ENCODE results near the gene ARID5B.
A peak's percentile ranks its signal among the peaks of the same experiment; 100 is the strongest.

The ARID5B gene

GRCh38 chr10:62036186-62037081 is 134.9 kb downstream of the ARID5B start:
- DNase-seq (ENCODE audit: low spot score) = no peak

GRCh38 chr10:62037166-62037831 is 135.8 kb downstream of the ARID5B start:
- DNase-seq (ENCODE audit: low spot score) = peak; percentile 65

- no peak for DNase-seq (ENCODE audit: low spot score)
Measured at GRCh38 chr10:62037890-62038608, 136.6 kb downstream of the ARID5B start.

GRCh38 chr10:62038609-62039190 is 137.2 kb downstream of the ARID5B start:
- DNase-seq (ENCODE audit: low spot score) = peak; percentile 63

GRCh38 chr10:62039954-62040353 is 138.5 kb downstream of the ARID5B start:
- DNase-seq (ENCODE audit: low spot score) = no peak

GRCh38 chr10:62040881-62041280 is 139.4 kb downstream of the ARID5B start:
- DNase-seq (ENCODE audit: low spot score) = no peak

- DNase-seq (ENCODE audit: low spot score) = peak; percentile 31
Measured at GRCh38 chr10:62043421-62044021, 142.0 kb downstream of the ARID5B start.

GRCh38 chr10:62044566-62044965 is 143.1 kb downstream of the ARID5B start:
- DNase-seq (ENCODE audit: low spot score) = no peak

GRCh38 chr10:62045765-62046521 is 144.4 kb downstream of the ARID5B start:
- DNase-seq (ENCODE audit: low spot score) = peak; percentile 61

- no peak for DNase-seq (ENCODE audit: low spot score)
Measured at GRCh38 chr10:62046522-62047227, 145.2 kb downstream of the ARID5B start.

- no peak for DNase-seq (ENCODE audit: low spot score)
Measured at GRCh38 chr10:62047228-62047892, 145.9 kb downstream of the ARID5B start.

GRCh38 chr10:62047960-62048383 is 146.5 kb downstream of the ARID5B start:
- no peak for DNase-seq (ENCODE audit: low spot score)

GRCh38 chr10:62048470-62048869 is 147.0 kb downstream of the ARID5B start:
- DNase-seq (ENCODE audit: low spot score) = no peak

- peak; percentile 92 for DNase-seq (ENCODE audit: low spot score)
Measured at GRCh38 chr10:62048919-62049623, 147.6 kb downstream of the ARID5B start.

- DNase-seq (ENCODE audit: low spot score) = no peak
Measured at GRCh38 chr10:62049624-62050345, 148.3 kb downstream of the ARID5B start.

- no peak for DNase-seq (ENCODE audit: low spot score)
Measured at GRCh38 chr10:62050346-62050892, 148.9 kb downstream of the ARID5B start.

GRCh38 chr10:62050893-62051433 is 149.5 kb downstream of the ARID5B start:
- peak; percentile 75 for DNase-seq (ENCODE audit: low spot score)

GRCh38 chr10:62052276-62052675 is 150.8 kb downstream of the ARID5B start:
- DNase-seq (ENCODE audit: low spot score) = no peak
